SU-DHL-6 (cell line): ENCODE results near the gene WNT9A.

ENCODE experiments used
- H2AFZ ChIP-seq: fragments of 200-600 bp; sonication (generic); 2 replicates; pipeline ENCODE4 v1.6.1; 2014; ENCODE audit warnings: low read depth, mild to moderate bottlenecking, moderate library complexity, mixed read lengths, antibody characterized with exemption, low read length; ENCODE audit not compliant: severe bottlenecking
- H3F3A ChIP-seq: fragments of 200-600 bp; shearing (Covaris generic); 2 replicates; pipeline ENCODE4 v1.6.0; 2016; ENCODE audit warnings: antibody characterized with exemption, mild to moderate bottlenecking; ENCODE audit not compliant: insufficient read depth
- H3K27ac ChIP-seq: fragments of 200-600 bp; sonication (generic); 2 replicates; pipeline ENCODE4 v1.5.1; 2016; ENCODE audit warnings: low read depth, mild to moderate bottlenecking, low read length, moderate library complexity, mixed read lengths
- H3K27me3 ChIP-seq: fragments of 200-600 bp; sonication (generic), shearing (Covaris generic); 2 replicates; pipeline ENCODE4 v1.6.0; 2014; ENCODE audit warnings: mild to moderate bottlenecking, low read length
- H3K36me3 ChIP-seq: fragments of 200-600 bp; sonication (generic); 2 replicates; pipeline ENCODE4 v1.6.1; 2014; ENCODE audit warnings: mild to moderate bottlenecking, low read length, mixed read lengths
- H3K4me2 ChIP-seq: fragments of 300-600, 200-600 bp; shearing (Covaris generic), sonication (generic); 2 replicates; pipeline ENCODE4 v1.6.0; 2014; ENCODE audit warnings: low read length, low read depth, mild to moderate bottlenecking; ENCODE audit not compliant: poor library complexity, severe bottlenecking
- H3K4me3 ChIP-seq: fragments of 200-600 bp; sonication (generic); 2 replicates; pipeline ENCODE4 v1.5.1; 2014; ENCODE audit warnings: antibody characterized with exemption, low read length, mild to moderate bottlenecking, mixed read lengths; ENCODE audit not compliant: insufficient read depth, poor library complexity, severe bottlenecking
- H3K79me2 ChIP-seq: fragments of 200-600 bp; sonication (generic); 2 replicates; pipeline ENCODE4 v1.6.1; 2014; ENCODE audit warnings: mild to moderate bottlenecking, low read length, moderate library complexity; ENCODE audit not compliant: insufficient read depth
- H3K9ac ChIP-seq: fragments of 200-600 bp; sonication (generic); 2 replicates; pipeline ENCODE4 v1.7.0; 2014; ENCODE audit warnings: mild to moderate bottlenecking, low read length
- H3K9me2 ChIP-seq: fragments of 200-600 bp; sonication (generic); replicated peaks from 2 replicates; pipeline ENCODE4 v1.6.1; 2014; ENCODE audit warnings: low read length; ENCODE audit not compliant: insufficient read depth
- H3K9me3 ChIP-seq: fragments of 200-600 bp; sonication (generic); 2 replicates; pipeline ENCODE4 v1.6.1; 2014; ENCODE audit warnings: low read length, mixed read lengths; ENCODE audit not compliant: insufficient read depth
- H4K20me1 ChIP-seq: fragments of 200-600 bp; sonication (generic); 2 replicates; pipeline ENCODE4 v1.6.1; 2014; ENCODE audit warnings: low read depth, mild to moderate bottlenecking, antibody characterized with exemption, low read length, moderate library complexity, mixed read lengths
- EZH2phosphoT487 ChIP-seq: fragments of 200-600 bp; sonication (generic), shearing (Covaris generic); conservative IDR thresholded peaks from 2 replicates; pipeline ENCODE4 v1.6.1; 2018; ENCODE audit warnings: mild to moderate bottlenecking, antibody characterized with exemption, low read length, moderate library complexity, mixed read lengths
- TF ChIP-seq, protein P1 (sequence below): fragments of 200-600 bp; sonication (generic); IDR thresholded peaks from one replicate; pipeline ENCODE4 v1.5.1; 2017; ENCODE audit warnings: antibody characterized with exemption, mild to moderate bottlenecking, low read length, moderate library complexity; ENCODE audit not compliant: insufficient read depth, poor library complexity, severe bottlenecking

WNT9A gene, protein sequence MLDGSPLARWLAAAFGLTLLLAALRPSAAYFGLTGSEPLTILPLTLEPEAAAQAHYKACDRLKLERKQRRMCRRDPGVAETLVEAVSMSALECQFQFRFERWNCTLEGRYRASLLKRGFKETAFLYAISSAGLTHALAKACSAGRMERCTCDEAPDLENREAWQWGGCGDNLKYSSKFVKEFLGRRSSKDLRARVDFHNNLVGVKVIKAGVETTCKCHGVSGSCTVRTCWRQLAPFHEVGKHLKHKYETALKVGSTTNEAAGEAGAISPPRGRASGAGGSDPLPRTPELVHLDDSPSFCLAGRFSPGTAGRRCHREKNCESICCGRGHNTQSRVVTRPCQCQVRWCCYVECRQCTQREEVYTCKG

DNA sequence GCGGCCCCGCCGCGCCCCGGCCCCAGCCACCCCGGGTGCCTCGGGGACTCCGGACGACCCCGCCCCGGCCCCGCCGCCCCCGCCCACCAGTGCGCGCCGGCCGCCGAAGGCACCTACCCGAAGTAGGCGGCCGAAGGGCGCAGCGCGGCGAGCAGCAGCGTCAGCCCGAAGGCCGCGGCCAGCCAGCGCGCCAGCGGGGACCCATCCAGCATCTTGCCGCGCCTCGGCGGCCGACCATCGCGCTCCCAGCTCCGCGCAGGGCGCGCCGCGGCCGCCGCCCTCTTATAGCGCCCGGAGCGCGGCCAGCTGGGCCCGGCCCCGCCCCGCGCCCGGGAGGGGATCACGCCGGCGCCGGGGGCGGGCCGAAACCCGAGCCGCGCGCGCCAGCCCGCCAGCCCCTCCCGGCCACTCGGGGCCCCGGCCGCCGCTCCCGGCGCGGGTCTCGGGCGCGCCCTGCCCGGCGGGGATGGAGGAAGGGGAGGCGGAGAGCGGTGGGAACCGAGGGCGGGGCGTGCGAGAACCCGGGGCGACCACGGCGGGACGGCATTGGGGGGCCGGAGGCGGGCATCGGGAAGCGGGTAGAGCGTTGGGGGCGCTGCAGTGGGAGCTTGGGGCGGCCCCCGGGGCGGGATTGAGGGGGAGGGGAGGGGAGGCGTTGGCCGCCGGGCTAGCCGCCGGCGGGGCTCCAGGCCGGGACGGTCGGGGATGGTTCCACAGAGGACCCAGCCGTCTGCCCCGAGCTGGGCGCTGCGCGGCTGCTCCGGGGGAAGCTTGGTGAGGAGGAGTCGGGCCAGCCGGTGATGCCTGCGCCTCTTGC is at the start of gene WNT9A:
Gene WNT9A, minus strand, starts transcription at position 257 of the 817 bp plus-strand sequence. Its CDS starts 45 bp downstream, at position 212.
- Histone ChIP-seq H3K4me2 (no peak within 1 kb of the TSS), H3K36me3 (no peaks in the 10 kb centered on the region), H2AFZ (no peak within 1 kb of the TSS), H3K27ac (no peak within 1 kb of the TSS), H3K9me2 (no peaks in the 10 kb centered on the region), H3K4me3 (no peak within 1 kb of the TSS), H3K79me2 (no peaks in the 10 kb centered on the region), H3K9me3 (no peaks in the 10 kb centered on the region), H3F3A (no peaks in the 10 kb centered on the region), H3K9ac (no peak within 1 kb of the TSS), H3K27me3 (no peaks in the 10 kb centered on the region), H4K20me1 (no peaks in the 10 kb centered on the region)
- TF ChIP-seq, protein P1, sequence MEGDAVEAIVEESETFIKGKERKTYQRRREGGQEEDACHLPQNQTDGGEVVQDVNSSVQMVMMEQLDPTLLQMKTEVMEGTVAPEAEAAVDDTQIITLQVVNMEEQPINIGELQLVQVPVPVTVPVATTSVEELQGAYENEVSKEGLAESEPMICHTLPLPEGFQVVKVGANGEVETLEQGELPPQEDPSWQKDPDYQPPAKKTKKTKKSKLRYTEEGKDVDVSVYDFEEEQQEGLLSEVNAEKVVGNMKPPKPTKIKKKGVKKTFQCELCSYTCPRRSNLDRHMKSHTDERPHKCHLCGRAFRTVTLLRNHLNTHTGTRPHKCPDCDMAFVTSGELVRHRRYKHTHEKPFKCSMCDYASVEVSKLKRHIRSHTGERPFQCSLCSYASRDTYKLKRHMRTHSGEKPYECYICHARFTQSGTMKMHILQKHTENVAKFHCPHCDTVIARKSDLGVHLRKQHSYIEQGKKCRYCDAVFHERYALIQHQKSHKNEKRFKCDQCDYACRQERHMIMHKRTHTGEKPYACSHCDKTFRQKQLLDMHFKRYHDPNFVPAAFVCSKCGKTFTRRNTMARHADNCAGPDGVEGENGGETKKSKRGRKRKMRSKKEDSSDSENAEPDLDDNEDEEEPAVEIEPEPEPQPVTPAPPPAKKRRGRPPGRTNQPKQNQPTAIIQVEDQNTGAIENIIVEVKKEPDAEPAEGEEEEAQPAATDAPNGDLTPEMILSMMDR = no peak
- TF ChIP-seq EZH2phosphoT487 = no peak

DNA sequence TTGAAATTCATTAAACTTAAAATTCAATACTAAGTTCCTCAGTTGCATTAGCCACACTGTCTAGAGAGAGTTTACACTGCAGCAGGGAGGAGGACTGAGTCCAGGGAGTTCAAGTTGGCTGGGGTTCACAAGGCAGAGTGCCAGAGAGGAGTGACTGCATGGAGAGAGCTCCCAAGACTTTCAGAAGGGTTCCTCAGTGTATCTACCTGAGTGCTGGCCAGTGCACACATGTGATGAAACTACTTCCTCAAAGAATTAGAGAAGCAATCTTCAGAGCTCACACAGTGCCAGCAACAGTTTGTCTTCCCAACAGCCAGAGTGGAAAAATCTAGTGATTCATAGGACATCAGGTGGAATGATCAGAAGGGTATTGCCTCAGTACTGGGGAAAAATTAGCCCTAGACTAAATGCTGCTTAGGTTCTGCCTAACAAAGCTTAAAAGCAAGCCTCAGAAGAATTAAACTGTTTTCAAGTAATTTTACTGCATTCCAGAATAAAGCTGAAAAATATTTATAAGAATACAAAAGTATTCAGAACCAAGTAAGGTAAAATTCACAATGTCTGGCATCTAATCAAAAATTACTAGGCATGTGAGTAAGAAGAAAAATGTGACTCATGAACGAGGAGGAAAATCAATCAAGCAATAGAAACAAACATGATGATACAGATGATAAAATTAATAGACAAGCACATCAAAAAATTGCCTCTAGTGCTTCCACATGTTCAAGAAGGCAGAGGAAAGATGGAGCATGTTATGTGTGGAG is 48.6 kb upstream of the WNT9A start:
- no peaks in the 10 kb centered on the region for H3K9me3 ChIP-seq
- H3K9me2 ChIP-seq = no peaks in the 10 kb centered on the region
- H3K79me2 ChIP-seq = no peaks in the 10 kb centered on the region
- H3K4me2 ChIP-seq = no peak overlapping the region
- TF ChIP-seq, protein P1 = no peak
- TF ChIP-seq EZH2phosphoT487 = no peak
- H3K36me3 ChIP-seq = no peaks in the 10 kb centered on the region
- H3K4me3 ChIP-seq = no peak overlapping the region
- no peak overlapping the region for H3K27ac ChIP-seq
- H2AFZ ChIP-seq = no peak overlapping the region
- no peaks in the 10 kb centered on the region for H4K20me1 ChIP-seq
- no peaks in the 10 kb centered on the region for H3K27me3 ChIP-seq
- H3K9ac ChIP-seq = no peak overlapping the region
- H3F3A ChIP-seq = no peaks in the 10 kb centered on the region

DNA sequence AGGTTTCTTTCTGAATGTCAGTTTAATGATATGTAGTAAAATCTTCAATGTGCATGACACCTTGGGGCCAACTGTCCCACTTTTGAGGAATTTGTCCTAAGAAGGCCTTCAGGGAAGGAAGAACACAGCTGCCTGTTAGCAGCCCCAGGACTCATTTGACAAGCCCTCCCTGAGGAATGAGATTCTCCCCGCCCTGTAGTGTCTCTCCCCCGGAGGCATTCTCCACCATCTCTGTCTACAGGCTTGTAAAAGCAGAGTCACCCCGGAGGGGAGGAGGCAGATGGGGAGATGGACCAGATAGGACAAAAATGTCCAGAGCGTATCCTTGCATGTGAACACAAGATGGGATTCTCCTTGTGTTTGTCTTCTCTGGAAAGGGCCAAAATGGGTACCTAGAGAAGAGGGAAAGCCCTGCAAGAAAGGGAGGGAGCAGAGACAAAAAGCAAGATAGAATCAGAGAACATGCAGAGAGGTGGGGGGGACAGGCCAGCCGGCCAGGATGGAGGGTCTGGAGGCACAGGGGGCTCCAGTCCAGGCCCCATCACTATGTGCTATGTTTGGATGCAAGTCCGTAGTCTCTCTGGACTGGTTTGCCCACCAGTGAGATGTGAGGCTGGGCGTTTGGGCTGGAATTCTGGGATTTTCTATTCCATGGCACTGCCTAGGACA is 47.0 kb upstream of the WNT9A start:
- H3K9ac ChIP-seq = no peak overlapping the region
- no peak overlapping the region for H3K4me2 ChIP-seq
- H3K36me3 ChIP-seq = no peaks in the 10 kb centered on the region
- H3K9me3 ChIP-seq = no peaks in the 10 kb centered on the region
- H3K27ac ChIP-seq = no peak overlapping the region
- H4K20me1 ChIP-seq = no peaks in the 10 kb centered on the region
- H3K79me2 ChIP-seq = no peaks in the 10 kb centered on the region
- H3F3A ChIP-seq = no peaks in the 10 kb centered on the region
- no peak overlapping the region for H3K4me3 ChIP-seq
- no peaks in the 10 kb centered on the region for H3K27me3 ChIP-seq
- TF ChIP-seq, protein P1 = no peak
- no peak for TF ChIP-seq EZH2phosphoT487
- H3K9me2 ChIP-seq = no peaks in the 10 kb centered on the region
- H2AFZ ChIP-seq = no peak overlapping the region
